ENCODE data around the gene THPO. TPM values are rescaled to one million over a fixed set of nuclear protein-coding genes. Genes with fewer than 3 reads are reported as not detected.

Gene THPO
- total and polyA plus RNA-seq, 10 of the 15 experiments (the other 5 are each of a cell fraction or from before 2014, with no cell fraction given) = not detected

GRCh38 chr3:184327171-184327570 lies 50.8 kb downstream of the THPO start:
- ChIA-PET CTCF (interaction anchor here (0.7 to 1.8 kb wide), 2 partner anchors 27 to 431 kb away, joined by 3 to 6 read pairs; no protein-coding TSS in a partner anchor), POLR2A (no interaction called here), SMC1A (ENCODE audit: uncharacterized antibody, unreplicated experiment) (interaction anchor here (1.9 kb wide), 1 partner anchor 11 kb away, joined by 4 read pairs; no protein-coding TSS in a partner anchor), RAD21 (ENCODE audit: unreplicated experiment) (no interaction called here)
- intact Hi-C loops (cut with micrococcal nuclease; ENCODE audit: unreplicated experiment) = no loop called here
- no peak for FAIRE-seq
- in situ Hi-C loops (cut with MboI) = no loop called here
- Histone ChIP-seq H4K20me1 (ENCODE audit: control insufficient read depth, insufficient read depth) (no peaks in the 10 kb centered on the region; the same call in none of the 2 replicates), H3K27me3 (replicated peaks in 1 of 2; ENCODE audit: control insufficient read depth in 2 of 2, insufficient read depth in 2 of 2, low read length in 1 of 2) (no peaks in the 10 kb centered on the region), H3K9ac (ENCODE audit: control insufficient read depth, insufficient read depth, low read length) (no peak overlapping the region), H3K79me2 (ENCODE audit: control insufficient read depth, insufficient read depth, low read length) (no peaks in the 10 kb centered on the region; the same call in 1 of the 2 replicates), H2AFZ (ENCODE audit: control insufficient read depth, low read depth, low read length) (no peak overlapping the region), H3K36me3 (ENCODE audit: control insufficient read depth in 2 of 2, insufficient read depth in 2 of 2, low read length in 1 of 2) (peaks cover 60 to 78% of the 10 kb centered on the region in 2 experiments), H3K9me3 (replicated peaks; ENCODE audit: control insufficient read depth, insufficient read depth, low read length) (no peaks in the 10 kb centered on the region), H3K4me1 (ENCODE audit: control insufficient read depth, insufficient read depth, low read length) (no peaks in the 10 kb centered on the region), H3K4me3 (no peak overlapping the region), H3K4me2 (ENCODE audit: control insufficient read depth, insufficient read depth) (no peak overlapping the region), H3K27ac (ENCODE audit: control insufficient read depth, insufficient read depth) (no peak overlapping the region)
- no peak for ATAC-seq
- DNase-seq (ENCODE audit: low read depth, low spot score) = no peak
- TSS peak; percentile 2 for BruUV-seq (replicated peaks)
- 97% methylated on average over 21 of the region's 21 CpGs for WGBS (ENCODE audit: insufficient coverage, insufficient replicate concordance, low lambda C conversion rate, missing lambda C conversion rate)
- TF ChIP-seq POLR2AphosphoS5 (IDR thresholded peaks at IDR 0.05; ENCODE audit: low read length) = no peak
- TF ChIP-seq SP1 (IDR thresholded peaks at IDR 0.05; ENCODE audit: low read depth, low read length) = no peak
- TF ChIP-seq RAD51 (IDR thresholded peaks at IDR 0.05) = no peak
- no peak for TF ChIP-seq NFYA (IDR thresholded peaks at IDR 0.05; ENCODE audit: borderline replicate concordance, low read depth, low read length)
- TF ChIP-seq TCF12 (IDR thresholded peaks at IDR 0.05; ENCODE audit: low read depth, low read length) = no peak
- TF ChIP-seq E2F8 (IDR thresholded peaks at IDR 0.05; ENCODE audit: low read depth, partially characterized antibody) = no peak
- TF ChIP-seq ATF3 (IDR thresholded peaks at IDR 0.05; ENCODE audit: borderline replicate concordance, extremely low read depth, low read depth, low read length) = no peak
- TF ChIP-seq PAX5 (IDR thresholded peaks at IDR 0.05; ENCODE audit: borderline replicate concordance, low read depth, low read length) = no peak
- no peak for TF ChIP-seq POU2F2 (IDR thresholded peaks at IDR 0.05; ENCODE audit: borderline replicate concordance, low read depth, low read length)
- TF ChIP-seq PBX3 (IDR thresholded peaks at IDR 0.05; ENCODE audit: insufficient replicate concordance, low read depth, low read length) = no peak
- TF ChIP-seq CHD2 (IDR thresholded peaks at IDR 0.05; ENCODE audit: borderline replicate concordance, low read depth, low read length) = no peak
- TF ChIP-seq MEF2B (IDR thresholded peaks at IDR 0.05; ENCODE audit: partially characterized antibody, poor library complexity, severe bottlenecking) = no peak
- TF ChIP-seq IKZF1 (conservative IDR thresholded peaks at IDR 0.05) = no peak
- TF ChIP-seq LARP7 (IDR thresholded peaks at IDR 0.05) = no peak
- no peak for TF ChIP-seq POLR2A (IDR thresholded peaks at IDR 0.05; ENCODE audit: low read depth, low read length)
- TF ChIP-seq CBX5 (IDR thresholded peaks at IDR 0.05; ENCODE audit: low read depth) = no peak
- TF ChIP-seq ASH2L (IDR thresholded peaks at IDR 0.05; ENCODE audit: borderline replicate concordance, low read depth) = no peak
- no peak for TF ChIP-seq ZNF592 (IDR thresholded peaks at IDR 0.05)
